ENCODE data around the gene TMEM238L. TPM values are rescaled to one million over a fixed set of nuclear protein-coding genes. Genes with fewer than 3 reads are reported as not detected.
"Not testable (repeated sequence)": the region's sequence is repeated elsewhere in the genome, so short reads cannot be mapped to it uniquely, and the experiment has no call there.

TMEM238L gene, protein sequence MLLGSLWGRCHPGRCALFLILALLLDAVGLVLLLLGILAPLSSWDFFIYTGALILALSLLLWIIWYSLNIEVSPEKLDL
- total RNA-seq, result not detected
- long read RNA-seq, result 0 reads

DNA sequence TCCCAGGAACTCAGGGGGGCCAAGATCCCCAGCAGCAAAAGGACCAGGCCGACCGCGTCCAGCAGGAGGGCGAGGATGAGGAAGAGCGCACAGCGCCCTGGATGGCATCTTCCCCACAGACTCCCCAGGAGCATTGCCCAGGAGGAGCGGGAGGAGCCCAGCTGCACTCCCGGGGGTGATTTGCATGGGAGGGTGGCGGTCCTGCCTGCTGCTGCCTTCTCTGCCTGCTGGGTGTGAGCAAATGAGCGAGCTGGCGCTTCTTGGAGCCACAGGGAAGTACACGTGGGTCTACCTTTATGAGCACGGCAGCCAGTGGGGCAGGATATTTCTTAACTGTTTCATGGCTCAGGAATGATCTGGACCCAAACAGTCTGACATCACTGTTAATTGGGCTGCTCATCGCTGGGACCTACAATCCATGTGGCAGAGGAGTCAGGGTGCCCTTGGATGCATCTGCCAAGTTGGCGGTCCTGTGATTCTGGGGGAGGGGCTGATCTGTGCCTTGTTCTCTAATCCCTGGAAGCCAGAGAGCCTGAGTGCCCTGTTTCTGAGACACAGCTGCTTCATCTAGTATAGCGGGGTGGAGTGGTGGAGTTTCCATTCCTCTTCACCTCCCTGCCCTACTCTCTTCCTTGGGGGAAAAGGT is at the start of gene TMEM238L:
Gene TMEM238L, minus strand, starts transcription at position 270 of the 646 bp plus-strand sequence. Its CDS starts 136 bp downstream, at position 134.
- peak; percentile 77 for ATAC-seq (ENCODE audit: poor library complexity)
- DNase-seq, result no peak
- intact Hi-C loops (cut with DNase I), result no loop called here

DNA sequence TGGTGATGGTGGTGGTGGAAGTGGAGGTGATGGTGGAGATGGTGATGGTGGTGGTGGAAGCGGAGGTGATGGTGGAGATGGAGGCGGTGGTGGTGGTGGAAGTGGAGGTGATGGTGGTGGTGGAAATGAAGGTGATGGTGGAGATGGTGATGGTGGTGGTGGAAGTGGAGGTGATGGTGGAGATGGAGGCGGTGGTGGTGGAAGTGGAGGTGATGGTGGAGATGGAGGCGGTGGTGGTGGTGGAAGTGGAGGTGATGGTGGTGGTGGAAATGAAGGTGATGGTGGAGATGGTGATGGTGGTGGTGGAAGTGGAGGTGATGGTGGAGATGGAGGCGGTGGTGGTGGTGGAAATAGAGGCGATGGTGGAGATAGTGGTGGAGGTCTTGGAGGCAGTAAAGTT is 42.7 kb upstream of the TMEM238L start:
- not testable (repeated sequence) for DNase-seq; ATAC-seq (ENCODE audit: poor library complexity)
- intact Hi-C loops (cut with DNase I), result loop anchor here (10.0 kb wide), 1 partner anchor 202 kb away; no protein-coding TSS in a partner anchor

DNA sequence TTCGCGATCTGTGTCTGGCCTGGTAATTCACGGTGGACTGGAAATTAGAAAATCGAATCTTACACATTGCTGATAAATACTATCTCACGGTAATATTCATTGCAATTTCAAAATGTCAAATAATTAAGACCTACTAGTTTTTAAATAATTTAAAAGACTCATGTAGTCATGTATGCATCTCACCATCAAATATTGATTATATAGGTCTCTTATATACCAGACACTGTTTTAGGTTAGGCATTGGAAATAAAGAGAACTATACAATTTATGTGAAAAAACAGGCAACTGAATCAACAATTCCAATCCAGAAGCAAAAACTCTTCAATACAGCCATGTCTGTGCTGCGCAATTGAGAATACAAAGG is 41.5 kb upstream of the TMEM238L start:
- DNase-seq (no peak), ATAC-seq (ENCODE audit: poor library complexity) (no peak)
- intact Hi-C loops (cut with DNase I), result loop anchor here (2.0 to 10.0 kb wide), 2 partner anchors 109 to 201 kb away; no protein-coding TSS in a partner anchor

DNA sequence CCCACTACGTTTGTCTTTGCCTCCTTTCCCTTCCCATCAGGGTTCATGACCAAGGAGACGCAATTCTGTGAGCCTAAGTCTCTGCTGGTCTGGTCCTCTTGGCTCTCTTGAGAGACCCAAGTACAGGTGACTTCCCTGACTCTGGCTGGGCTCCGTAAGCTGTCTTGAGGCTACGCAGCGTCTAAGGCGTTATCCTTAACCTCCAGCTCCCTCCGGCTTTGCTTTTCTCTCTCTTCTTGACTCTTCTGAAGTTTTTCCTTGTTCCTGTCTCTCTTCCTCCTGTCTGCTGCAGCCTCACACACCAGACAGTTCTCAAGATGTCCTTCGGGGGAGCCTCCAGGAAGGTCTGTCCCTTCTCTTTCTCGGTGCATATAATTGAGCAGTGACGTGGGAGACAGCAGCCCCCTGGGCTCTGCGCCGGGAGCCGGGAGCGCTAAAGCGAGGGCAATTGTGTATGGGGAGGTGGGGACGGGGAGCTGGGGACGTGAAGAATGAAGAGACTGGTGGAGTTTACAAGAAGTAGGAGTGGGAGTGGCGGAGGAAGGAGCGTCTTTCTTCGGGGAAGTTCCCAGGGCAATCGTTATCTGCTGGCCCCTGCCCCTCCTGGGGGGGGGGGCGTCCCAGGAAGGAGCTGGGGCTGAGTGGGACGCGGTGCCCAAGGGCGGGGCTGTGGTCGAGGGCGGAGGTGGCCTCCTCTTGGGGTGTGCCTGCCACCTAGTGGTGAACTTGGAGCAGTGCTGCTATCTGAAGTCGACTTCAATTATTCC is 40.9 kb upstream of the TMEM238L start:
- intact Hi-C loops (cut with DNase I), result loop anchor here (2.0 to 10.0 kb wide), 2 partner anchors 108 to 200 kb away; no protein-coding TSS in a partner anchor
- peak; percentile 98 for ATAC-seq (ENCODE audit: poor library complexity)
- peak; percentile 83 for DNase-seq

DNA sequence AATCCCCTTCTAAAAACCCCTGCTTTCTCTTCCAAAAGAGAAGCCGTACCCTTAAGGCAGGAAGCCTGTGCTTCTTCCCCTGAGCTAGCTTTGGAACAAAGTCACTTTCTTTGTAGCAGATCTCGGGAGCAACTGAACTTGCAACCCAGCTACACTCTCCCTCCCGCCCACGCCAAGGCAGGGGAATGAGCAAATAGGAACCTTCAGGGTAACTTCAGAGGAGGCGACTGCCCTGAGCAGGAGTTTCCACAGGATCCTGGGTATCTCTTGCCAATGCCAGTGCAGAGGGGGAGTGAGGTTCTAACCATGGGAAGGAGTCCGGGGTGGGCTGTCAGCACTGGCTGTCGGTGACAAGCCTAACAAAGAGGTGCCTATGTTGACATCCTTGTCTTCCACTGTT is 39.9 kb upstream of the TMEM238L start:
- intact Hi-C loops (cut with DNase I), result loop anchor here (2.0 to 10.0 kb wide), 2 partner anchors 107 to 199 kb away; no protein-coding TSS in a partner anchor
- ATAC-seq (ENCODE audit: poor library complexity) (no peak), DNase-seq (no peak)

DNA sequence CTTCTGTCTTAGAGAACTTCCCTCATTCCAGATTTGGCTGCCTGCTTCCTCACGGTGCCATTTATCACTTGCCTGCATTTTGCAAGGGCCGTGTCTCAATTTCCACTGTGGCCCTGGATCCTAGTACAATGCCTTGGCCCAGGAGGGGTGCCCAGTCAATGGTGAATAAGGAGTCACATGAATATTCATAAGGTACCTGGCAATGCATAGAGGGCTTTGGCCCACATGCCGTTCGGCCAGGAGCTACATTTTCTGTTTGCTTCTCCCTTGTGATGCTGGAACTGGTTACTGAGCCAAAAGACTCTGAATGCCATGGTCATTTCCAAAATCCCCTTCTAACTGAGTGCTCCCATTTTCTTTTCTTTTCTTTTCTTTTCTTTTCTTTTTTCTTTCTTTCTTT is 38.8 kb upstream of the TMEM238L start:
- intact Hi-C loops (cut with DNase I), result loop anchor here (10.0 kb wide), 1 partner anchor 198 kb away; no protein-coding TSS in a partner anchor
- ATAC-seq (ENCODE audit: poor library complexity), result no peak

DNA sequence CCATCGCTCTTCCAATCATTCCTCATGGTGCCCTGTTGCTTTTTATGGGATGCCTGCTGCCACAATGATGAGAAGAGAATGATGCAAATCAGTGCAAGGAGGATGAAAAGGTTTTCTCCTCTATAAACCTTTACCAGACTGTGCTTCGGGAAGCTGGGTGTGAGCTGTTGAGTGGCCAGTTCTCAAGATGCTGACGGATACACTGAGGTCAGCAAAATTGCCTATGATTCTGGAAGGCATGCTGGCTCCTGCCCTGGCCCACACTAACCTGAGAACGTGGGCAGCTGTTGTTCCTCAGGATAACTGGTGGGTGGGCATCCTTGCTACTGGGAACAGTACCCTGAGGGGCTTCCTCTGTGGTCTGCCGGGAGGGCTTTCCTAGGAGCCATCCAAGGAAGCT is 34.8 kb upstream of the TMEM238L start:
- DNase-seq, result no peak
- intact Hi-C loops (cut with DNase I), result no loop called here
- ATAC-seq (ENCODE audit: poor library complexity), result no peak

More for the DNA sequence above, 38.8 kb upstream of the TMEM238L start:
- no peak for DNase-seq

DNA sequence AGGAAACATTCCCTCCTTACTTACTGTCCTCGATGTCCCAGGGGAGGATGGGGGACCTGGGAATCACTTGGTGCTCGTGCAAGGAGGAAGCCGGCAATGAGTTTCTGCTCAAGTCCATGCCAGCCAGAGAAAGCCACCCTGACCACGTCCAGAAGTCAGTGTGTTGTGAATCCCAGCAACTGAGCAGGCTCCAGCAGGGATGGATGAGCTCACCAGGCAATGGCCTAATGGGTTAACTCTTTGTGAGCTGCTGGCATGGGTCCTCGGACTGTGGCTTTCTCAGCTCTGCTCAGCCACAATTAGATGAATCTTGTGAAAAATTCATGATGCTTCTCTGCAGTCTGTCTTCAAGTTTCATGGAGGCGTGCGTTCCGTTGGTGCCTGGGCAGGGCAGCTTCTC is 34.0 kb upstream of the TMEM238L start, which contains the start of gene PIRT:
Gene PIRT, minus strand, starts transcription at position 167 of the 400 bp plus-strand sequence. CDS start 12,442 bp downstream, outside the sequence.
- DNase-seq (no peak), ATAC-seq (ENCODE audit: poor library complexity) (no peak)
- intact Hi-C loops (cut with DNase I), result no loop called here

DNA sequence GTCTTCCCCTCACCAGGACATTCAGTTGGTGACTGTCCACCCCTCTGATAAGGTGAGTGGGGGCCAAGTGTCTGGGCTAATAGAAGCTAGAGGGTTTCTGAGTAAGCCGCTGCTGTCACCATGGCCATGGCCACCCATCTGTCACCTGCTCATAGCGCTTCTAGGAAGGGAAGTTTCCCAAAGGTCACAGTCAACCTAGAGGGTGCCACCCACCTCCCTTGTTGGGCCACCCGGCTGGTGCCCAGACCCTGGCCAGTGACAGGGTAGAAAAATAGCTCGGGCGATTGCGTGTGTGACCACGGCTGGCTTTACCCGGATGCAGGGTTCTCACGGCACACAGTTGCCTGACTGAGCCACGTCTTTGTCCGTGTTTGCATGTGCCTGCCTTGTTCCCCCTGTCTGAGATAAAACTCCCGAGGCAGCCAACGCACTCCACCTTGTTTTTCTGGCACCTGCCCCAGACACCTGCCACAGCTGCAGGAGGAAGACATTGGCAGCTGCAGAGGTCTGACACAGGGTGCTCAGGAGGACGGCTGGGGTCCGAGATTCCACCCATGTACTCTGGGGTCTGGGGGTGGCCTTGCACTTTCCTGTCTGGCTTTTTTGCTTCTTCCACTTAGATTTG is 33.2 kb upstream of the TMEM238L start:
- no peak for DNase-seq
- intact Hi-C loops (cut with DNase I), result no loop called here
- no peak for ATAC-seq (ENCODE audit: poor library complexity)

DNA sequence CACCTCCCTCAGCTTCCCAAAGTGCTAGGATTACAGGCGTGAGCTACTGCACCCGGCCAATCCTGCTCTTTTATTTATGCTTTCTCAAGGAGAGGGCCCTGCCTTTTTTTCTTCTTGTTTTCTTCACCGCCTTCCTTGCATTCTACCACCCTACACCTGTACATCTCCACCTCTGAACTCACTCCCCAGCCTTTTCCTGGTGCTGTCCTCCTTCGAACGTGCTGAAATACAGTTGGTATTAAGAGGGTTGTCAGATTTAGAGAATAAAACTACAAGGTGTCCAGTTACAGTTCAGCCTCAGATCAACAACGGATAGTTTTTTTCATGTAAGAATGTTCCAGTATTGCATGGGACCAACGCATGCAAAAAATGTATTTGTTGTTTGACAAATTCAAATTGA is 32.2 kb upstream of the TMEM238L start:
- intact Hi-C loops (cut with DNase I), result no loop called here
- DNase-seq, result no peak
- ATAC-seq (ENCODE audit: poor library complexity), result no peak

DNA sequence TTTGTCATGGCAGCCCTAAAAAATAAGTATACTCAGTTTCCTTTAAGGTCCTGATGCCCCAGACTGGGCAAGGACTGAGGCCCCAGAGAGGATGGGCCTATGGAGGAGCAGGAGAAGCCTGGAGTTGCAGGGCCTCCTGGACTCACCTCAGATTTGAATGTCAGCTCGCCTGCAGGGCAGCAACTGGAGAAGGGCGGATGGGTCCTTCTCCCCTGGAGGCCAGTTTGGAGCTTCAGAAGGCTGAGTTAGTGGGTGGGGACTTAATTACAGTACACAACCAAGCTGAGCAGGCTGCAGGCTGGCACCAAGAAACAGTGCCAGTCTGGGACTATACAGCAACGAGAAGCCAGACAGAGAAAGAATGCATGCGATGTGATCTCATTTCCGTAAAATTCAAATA is 27.8 kb upstream of the TMEM238L start:
- DNase-seq (no peak), ATAC-seq (ENCODE audit: poor library complexity) (no peak)
- intact Hi-C loops (cut with DNase I), result no loop called here

DNA sequence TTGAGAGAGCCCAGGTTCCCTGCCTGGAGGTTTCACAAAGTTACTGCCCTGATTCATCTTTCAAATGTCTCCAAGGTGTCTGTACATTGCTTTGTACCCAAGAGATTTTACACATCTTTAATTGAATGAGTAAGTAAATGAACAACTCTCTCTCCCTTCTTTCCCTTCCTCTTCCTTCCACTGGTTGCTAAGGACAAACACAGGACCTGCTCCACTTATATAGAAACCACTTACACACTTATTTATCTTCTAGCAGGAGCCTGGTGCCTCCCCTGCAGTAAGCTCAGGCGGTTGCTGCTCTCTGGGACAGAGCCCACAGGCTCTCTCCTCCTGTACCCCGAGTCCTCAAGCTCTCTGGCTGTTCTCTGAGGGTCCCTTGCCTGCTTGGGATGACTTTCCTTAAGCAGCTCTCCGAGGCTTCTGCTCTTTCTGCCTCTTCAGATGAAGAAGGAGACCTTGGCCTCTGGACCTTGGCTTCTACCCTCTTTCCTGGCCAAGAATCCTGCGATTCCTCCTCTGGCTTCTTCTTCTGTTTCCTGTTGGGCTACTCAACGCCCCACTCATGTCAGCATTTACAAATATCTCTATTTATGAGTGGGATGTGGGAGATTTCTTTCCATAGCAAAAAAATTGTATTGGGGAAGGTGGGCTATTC is 24.1 kb upstream of the TMEM238L start:
- intact Hi-C loops (cut with DNase I), result no loop called here
- DNase-seq, result no peak
- no peak for ATAC-seq (ENCODE audit: poor library complexity)

DNA sequence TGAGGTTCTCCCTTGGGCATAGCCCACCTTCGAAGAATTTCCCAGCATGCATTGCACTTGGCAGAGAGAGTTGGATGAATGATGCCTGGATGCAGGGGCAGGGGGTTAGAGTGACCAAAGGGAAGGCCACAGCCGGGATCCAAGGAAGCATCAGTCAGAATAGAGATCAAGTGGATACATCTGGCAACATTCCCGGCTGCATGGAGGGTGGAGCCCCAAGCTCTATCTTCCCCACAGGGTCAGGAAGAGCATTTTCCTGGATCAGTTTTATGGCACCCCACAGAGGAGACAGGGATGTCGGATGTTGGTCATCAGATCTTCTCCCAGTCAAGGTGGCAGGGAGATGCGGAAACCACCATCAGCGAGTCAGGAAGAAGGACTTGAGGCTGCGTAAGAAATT is 21.0 kb upstream of the TMEM238L start:
- DNase-seq (no peak), ATAC-seq (ENCODE audit: poor library complexity) (no peak)
- intact Hi-C loops (cut with DNase I), result no loop called here

DNA sequence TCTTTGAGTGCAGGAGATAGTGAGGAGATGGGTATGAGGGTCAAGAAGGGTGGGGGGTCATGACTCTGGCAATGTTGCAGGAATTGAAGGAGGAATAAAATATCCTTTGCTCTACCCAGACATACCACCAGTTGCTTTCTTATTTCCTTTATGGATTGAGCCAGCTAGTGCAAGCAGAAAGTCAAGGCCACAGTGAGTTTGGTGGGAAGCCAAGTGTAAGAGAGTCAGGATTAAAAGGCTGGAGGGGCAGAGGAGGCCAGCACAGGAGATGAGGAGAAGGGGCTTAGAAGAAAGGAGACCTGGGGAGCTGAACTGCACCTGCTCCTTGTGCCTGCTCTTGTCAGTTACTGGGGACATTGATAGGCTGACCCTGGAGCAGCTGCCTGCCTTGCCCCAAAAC is 17.9 kb upstream of the TMEM238L start:
- no peak for ATAC-seq (ENCODE audit: poor library complexity)
- intact Hi-C loops (cut with DNase I), result no loop called here
- DNase-seq, result no peak

DNA sequence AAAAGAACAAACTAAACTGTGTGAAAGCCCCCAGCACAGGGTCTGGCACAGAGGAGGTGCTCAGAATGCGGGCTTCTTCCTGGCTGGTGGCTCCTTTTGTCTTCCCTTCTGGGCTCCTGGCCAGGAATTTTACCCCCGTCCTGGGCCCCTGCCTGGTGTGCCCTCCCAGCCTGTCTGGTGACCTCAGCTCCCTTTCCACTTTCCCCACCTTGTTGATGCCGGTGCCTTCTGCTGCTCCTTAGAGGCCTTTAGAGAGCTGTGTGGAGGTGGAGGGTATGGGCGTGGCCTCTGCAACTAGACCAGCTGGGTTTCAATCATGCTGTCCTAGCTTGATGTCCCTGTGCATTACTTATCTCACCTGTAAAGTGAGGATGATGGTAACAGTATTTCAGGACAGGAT is 17.2 kb upstream of the TMEM238L start:
- DNase-seq, result no peak
- intact Hi-C loops (cut with DNase I), result no loop called here
- no peak for ATAC-seq (ENCODE audit: poor library complexity)

DNA sequence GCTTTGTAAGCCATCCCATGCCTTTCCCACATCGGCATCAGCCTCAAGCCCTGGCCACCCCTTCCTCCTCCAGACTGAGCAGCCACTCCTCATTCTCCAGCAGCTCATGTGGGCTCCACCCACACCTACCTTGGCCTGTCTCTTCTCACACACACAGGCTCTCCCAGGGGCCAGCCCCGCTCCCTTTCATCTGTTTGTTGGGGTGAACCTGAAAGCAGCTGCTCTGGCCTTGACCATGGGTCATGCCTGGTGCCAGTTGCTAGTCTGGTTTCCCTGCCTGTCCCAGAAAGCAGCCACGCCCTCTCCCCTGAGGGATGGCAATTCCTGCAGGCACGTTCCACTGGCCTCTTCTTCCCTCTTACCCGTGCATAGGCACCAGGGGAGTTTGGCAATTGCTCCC is 11.4 kb upstream of the TMEM238L start:
- intact Hi-C loops (cut with DNase I), result no loop called here
- DNase-seq (no peak), ATAC-seq (ENCODE audit: poor library complexity) (no peak)

DNA sequence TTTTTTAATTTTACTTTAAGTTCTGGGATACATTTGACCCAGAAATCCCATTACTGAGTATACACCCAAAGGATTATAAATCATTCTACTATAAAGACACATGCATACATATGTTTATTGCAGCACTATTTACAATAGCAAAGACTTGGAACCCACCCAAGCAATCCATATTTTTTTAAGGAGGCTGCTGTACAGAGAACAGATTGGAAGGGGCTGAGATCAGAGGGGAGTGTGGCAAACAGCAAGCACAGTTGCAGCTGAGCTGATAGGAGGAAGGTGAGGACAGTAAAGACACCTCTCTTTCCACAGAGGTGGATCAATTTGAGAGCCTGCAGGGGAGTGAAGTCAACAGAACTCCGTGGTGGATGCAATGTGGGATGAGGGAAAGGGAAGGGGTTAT is 10.2 kb upstream of the TMEM238L start:
- no peak for DNase-seq
- ATAC-seq (ENCODE audit: poor library complexity), result no peak
- intact Hi-C loops (cut with DNase I), result no loop called here

DNA sequence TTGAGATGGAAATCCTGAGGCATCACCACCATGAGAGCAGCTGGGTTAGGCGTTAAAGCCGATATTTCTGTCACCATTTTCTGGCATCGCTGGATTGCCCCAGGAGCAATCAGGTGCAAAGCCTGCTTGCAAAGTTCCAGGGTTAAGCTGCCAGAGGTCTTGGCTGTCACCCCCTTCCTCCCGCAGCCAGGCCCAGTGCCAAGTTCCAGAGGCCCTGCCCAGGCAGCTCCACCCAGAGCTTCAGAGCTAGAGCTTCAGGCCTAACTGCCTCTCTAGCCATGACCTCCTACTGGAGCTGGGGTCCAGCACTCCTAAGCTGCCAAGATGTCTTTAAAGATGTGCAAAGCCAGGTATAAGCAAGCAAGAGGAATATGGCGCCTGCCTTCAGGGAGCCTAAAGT is 8.8 kb upstream of the TMEM238L start:
- DNase-seq (peak; percentile 73), ATAC-seq (ENCODE audit: poor library complexity) (peak; percentile 95)
- intact Hi-C loops (cut with DNase I), result no loop called here

DNA sequence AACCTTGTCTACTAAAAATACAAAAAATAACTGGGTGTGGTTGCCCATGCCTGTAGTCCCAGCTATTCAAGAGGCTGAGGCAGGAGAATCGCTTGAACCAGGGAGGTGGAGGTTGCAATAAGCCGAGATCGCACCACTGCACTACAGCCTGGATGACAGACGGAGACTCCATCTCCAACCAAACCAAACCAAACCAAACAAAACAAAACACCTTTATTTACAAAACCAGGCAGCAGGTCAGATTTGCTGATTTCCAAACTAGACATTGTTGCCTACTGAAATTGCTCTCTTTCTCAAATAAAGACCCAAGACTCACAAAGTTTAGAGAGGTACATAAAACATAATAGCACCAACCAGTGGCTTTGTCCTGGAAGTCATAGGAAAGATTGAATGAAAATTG is 5.7 kb upstream of the TMEM238L start:
- no peak for DNase-seq
- intact Hi-C loops (cut with DNase I), result no loop called here
- ATAC-seq (ENCODE audit: poor library complexity), result no peak

Data from Right ventricle myocardium superior (tissue), 1 donor.